A673 (cell line): ENCODE measurements around the gene FGF12. TPM values are rescaled to one million over a fixed set of nuclear protein-coding genes. Genes with fewer than 3 reads are reported as not detected.
A peak's percentile ranks its signal among the peaks of the same experiment; 100 is the strongest.

Experiments
- BruUV-seq: library from RNA; stranded (reverse); fragments of 400-500 nt; replicated peaks from 2 replicates; lab custom pipeline; 2021; lab: Mats Ljungman, UMichigan
- CTCF ChIA-PET: fragments of 300-600 bp; sonication (Branson Sonifier 250); formaldehyde crosslinking; loops from one replicate; lab custom pipeline; 2022; ENCODE audit warnings: antibody characterized with exemption; lab: Charles Lee
- POLR2A ChIA-PET: fragments of 300-600 bp; sonication (Branson Sonifier 250); formaldehyde crosslinking; loops from one replicate; lab custom pipeline; 2022; ENCODE audit warnings: antibody characterized with exemption; ENCODE audit not compliant: low non-redundant PET; lab: Charles Lee
- DNase-seq: peaks from one replicate; pipeline ENCODE4 v3.0.0-alpha.2; 2015; ENCODE audit warnings: low spot score
- H3K27ac ChIP-seq: fragments of 200-600 bp; sonication (generic); 2 replicates; pipeline ENCODE4 v1.5.1; 2016; ENCODE audit warnings: mixed run types, low read depth, mild to moderate bottlenecking, mixed read lengths, antibody characterized with exemption, low read length; ENCODE audit not compliant: poor library complexity, severe bottlenecking
- H3K27me3 ChIP-seq: fragments of 200-600 bp; sonication (generic); replicated peaks from 2 replicates; pipeline ENCODE4 v1.6.1; 2017; ENCODE audit warnings: mixed run types, low read depth, mild to moderate bottlenecking, mixed read lengths, antibody characterized with exemption, low read length; ENCODE audit not compliant: insufficient read depth, poor library complexity
- H3K36me3 ChIP-seq: fragments of 200-600 bp; sonication (generic); 2 replicates; pipeline ENCODE4 v1.6.1; 2016; ENCODE audit warnings: mixed run types, mild to moderate bottlenecking, mixed read lengths, antibody characterized with exemption, low read length; ENCODE audit not compliant: insufficient read depth, poor library complexity, severe bottlenecking
- H3K4me1 ChIP-seq: fragments of 200-600 bp; sonication (generic); 2 replicates; pipeline ENCODE4 v1.6.1; 2017; ENCODE audit warnings: mixed run types, mild to moderate bottlenecking, mixed read lengths, antibody characterized with exemption, low read length; ENCODE audit not compliant: insufficient read depth, poor library complexity, severe bottlenecking
- H3K4me3 ChIP-seq: fragments of 200-600 bp; sonication (generic); 2 replicates; pipeline ENCODE4 v1.5.1; 2016; ENCODE audit warnings: low read depth, mixed run types, mild to moderate bottlenecking, mixed read lengths, low read length; ENCODE audit not compliant: poor library complexity, severe bottlenecking
- H3K9me3 ChIP-seq: fragments of 200-600 bp; sonication (generic); 2 replicates; pipeline ENCODE4 v1.6.1; 2016; ENCODE audit warnings: mixed run types, low read depth, mild to moderate bottlenecking, mixed read lengths, antibody characterized with exemption, low read length; ENCODE audit not compliant: poor library complexity, severe bottlenecking
- EZH2 ChIP-seq: fragments of 200-600 bp; sonication (generic); IDR thresholded peaks from 2 replicates; pipeline ENCODE4 v1.6.1; 2017; ENCODE audit warnings: borderline replicate concordance, low read depth, mild to moderate bottlenecking, mixed read lengths, antibody characterized with exemption, low read length; ENCODE audit not compliant: poor library complexity, severe bottlenecking
- intact Hi-C: fragments of 100-400 bp; cut with micrococcal nuclease; formaldehyde crosslinking; loops from one replicate; pipeline ENCODE4 v1.10.0; 2022; ENCODE audit not compliant: unreplicated experiment
- total RNA-seq: library from RNA; stranded (reverse); gene quantifications from 2 replicates; pipeline ENCODE4 v1.2.3, GENCODE V29; 2021
- TF ChIP-seq, protein P1 (sequence below): fragments of 300-800, 200-600 bp; sonication (generic); conservative IDR thresholded peaks from 2 replicates; pipeline ENCODE4 v1.5.1; 2017; ENCODE audit warnings: low read depth, mild to moderate bottlenecking, antibody characterized with exemption, low read length, moderate library complexity, mixed read lengths

FGF12 gene
- total RNA-seq, 1 experiment from 2014 or later = 2.3 TPM

DNA sequence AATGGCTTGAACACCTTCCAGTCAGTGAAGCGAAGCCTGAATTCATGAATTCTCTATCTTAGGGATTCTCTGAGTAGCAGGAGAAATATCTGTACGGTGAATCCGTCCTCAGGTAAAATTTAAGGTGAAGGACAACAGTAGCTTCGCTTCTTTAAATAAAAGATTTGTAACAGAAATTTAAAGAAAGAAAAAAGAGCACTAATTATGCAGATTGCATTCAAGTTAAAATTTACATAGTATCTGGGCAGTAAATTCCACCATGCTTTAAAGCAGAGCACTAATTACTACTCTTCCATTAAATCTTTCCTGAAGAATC is 282.6 kb downstream of the FGF12 start:
- POLR2A ChIA-PET = no interaction called here
- Histone ChIP-seq H3K36me3 (no peaks in the 10 kb centered on the region), H3K27me3 (no peaks in the 10 kb centered on the region), H3K9me3 (no peaks in the 10 kb centered on the region), H3K27ac (no peak overlapping the region), H3K4me1 (peaks cover 18% of the 10 kb centered on the region), H3K4me3 (no peak overlapping the region)
- no peak for DNase-seq
- intact Hi-C loops = loop anchor here (1.0 to 2.0 kb wide), 3 partner anchors 256 to 1026 kb away; no protein-coding TSS in a partner anchor
- BruUV-seq = no TSS peak
- CTCF ChIA-PET = interaction anchor here (0.6 to 1.5 kb wide), 11 partner anchors 8 to 1930 kb away, joined by 3 to 11 read pairs (median 4); no protein-coding TSS in a partner anchor
- TF ChIP-seq EZH2 = no peak
- TF ChIP-seq, protein P1, sequence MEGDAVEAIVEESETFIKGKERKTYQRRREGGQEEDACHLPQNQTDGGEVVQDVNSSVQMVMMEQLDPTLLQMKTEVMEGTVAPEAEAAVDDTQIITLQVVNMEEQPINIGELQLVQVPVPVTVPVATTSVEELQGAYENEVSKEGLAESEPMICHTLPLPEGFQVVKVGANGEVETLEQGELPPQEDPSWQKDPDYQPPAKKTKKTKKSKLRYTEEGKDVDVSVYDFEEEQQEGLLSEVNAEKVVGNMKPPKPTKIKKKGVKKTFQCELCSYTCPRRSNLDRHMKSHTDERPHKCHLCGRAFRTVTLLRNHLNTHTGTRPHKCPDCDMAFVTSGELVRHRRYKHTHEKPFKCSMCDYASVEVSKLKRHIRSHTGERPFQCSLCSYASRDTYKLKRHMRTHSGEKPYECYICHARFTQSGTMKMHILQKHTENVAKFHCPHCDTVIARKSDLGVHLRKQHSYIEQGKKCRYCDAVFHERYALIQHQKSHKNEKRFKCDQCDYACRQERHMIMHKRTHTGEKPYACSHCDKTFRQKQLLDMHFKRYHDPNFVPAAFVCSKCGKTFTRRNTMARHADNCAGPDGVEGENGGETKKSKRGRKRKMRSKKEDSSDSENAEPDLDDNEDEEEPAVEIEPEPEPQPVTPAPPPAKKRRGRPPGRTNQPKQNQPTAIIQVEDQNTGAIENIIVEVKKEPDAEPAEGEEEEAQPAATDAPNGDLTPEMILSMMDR = peak; percentile 23; the same call in 1 of the 2 replicates

GRCh38 chr3:192444096-192444790 is 283.1 kb downstream of the FGF12 start:
- Histone ChIP-seq H3K36me3 (no peaks in the 10 kb centered on the region), H3K4me1 (peaks cover 18% of the 10 kb centered on the region), H3K9me3 (no peaks in the 10 kb centered on the region), H3K27me3 (no peaks in the 10 kb centered on the region), H3K4me3 (no peak overlapping the region), H3K27ac (no peak overlapping the region)
- ChIA-PET CTCF (interaction anchor here (0.6 to 1.5 kb wide), 13 partner anchors 8 to 1929 kb away, joined by 3 to 11 read pairs (median 4); no protein-coding TSS in a partner anchor), POLR2A (no interaction called here)
- intact Hi-C loops = loop anchor here (1.0 to 2.0 kb wide), 3 partner anchors 256 to 1025 kb away; no protein-coding TSS in a partner anchor
- DNase-seq = peak; percentile 76
- TF ChIP-seq EZH2 = no peak
- TF ChIP-seq, protein P1 = peak; percentile 99
- no TSS peak for BruUV-seq

- no peak for TF ChIP-seq EZH2
- TF ChIP-seq, protein P1 = no peak
- CTCF ChIA-PET = no interaction called here
- intact Hi-C loops = no loop called here
Observed at GRCh38 chr3:192435241-192435640, 292.1 kb downstream of the FGF12 start.

More at GRCh38 chr3:192435241-192435640, 292.1 kb downstream of the FGF12 start:
- Histone ChIP-seq H3K4me3 (no peak overlapping the region), H3K27ac (no peak overlapping the region), H3K27me3 (no peaks in the 10 kb centered on the region), H3K36me3 (no peaks in the 10 kb centered on the region), H3K9me3 (no peaks in the 10 kb centered on the region), H3K4me1 (no peaks in the 10 kb centered on the region)
- no TSS peak for BruUV-seq
- POLR2A ChIA-PET = no interaction called here
- DNase-seq = no peak
